Left ventricle myocardium inferior (tissue), 1 donor: ENCODE results near the gene NUP98. TPM values are rescaled to one million over a fixed set of nuclear protein-coding genes. Genes with fewer than 3 reads are reported as not detected.
"Not testable (repeated sequence)": the region's sequence is repeated elsewhere in the genome, so short reads cannot be mapped to it uniquely, and the experiment has no call there.

ENCODE experiments used
- DNase-seq: peaks from one replicate; pipeline ENCODE4 v3.0.0-alpha.2; 2020
- H3K27ac ChIP-seq: fragments of 200-600 bp; replicated peaks from 2 replicates; pipeline ENCODE4 v1.8.0; 2021
- H3K27me3 ChIP-seq: fragments of 200-600 bp; 2 replicates; pipeline ENCODE4 v1.8.0; 2021; ENCODE audit warnings: low read depth
- H3K36me3 ChIP-seq: fragments of 200-600 bp; 2 replicates; pipeline ENCODE4 v1.8.0; 2021
- H3K4me1 ChIP-seq: fragments of 200-600 bp; 2 replicates; pipeline ENCODE4 v1.8.0; 2021
- H3K4me3 ChIP-seq: fragments of 200-600 bp; 2 replicates; pipeline ENCODE4 v1.8.0; 2021; ENCODE audit warnings: mild to moderate bottlenecking, moderate library complexity
- H3K9me3 ChIP-seq: fragments of 200-600 bp; replicated peaks from 2 replicates; pipeline ENCODE4 v1.8.0; 2021
- intact Hi-C: fragments of 100-400 bp; cut with micrococcal nuclease; formaldehyde crosslinking; loops from one replicate; pipeline ENCODE4 v1.11.0; 2022
- total RNA-seq: library from RNA; stranded (reverse); fragmentation: NEBNext Ultra II Directional; extraction: Animal tissue kit (Norgen Biotek cat#: 25700); gene quantifications from one replicate; pipeline ENCODE4 v1.2.1, GENCODE V29; 2021
- TF ChIP-seq, protein P1 (sequence below): fragments of 200-600 bp; IDR thresholded peaks from 2 replicates; pipeline ENCODE4 v1.8.0; 2021; ENCODE audit warnings: antibody characterized with exemption, mild to moderate bottlenecking, borderline replicate concordance
- donor health status: DM: no; HTN: yes; CAD: no; lungs with severe emphysema.

The NUP98 gene
- total RNA-seq, 1 donor from 2014 or later, result 37.3 TPM

DNA sequence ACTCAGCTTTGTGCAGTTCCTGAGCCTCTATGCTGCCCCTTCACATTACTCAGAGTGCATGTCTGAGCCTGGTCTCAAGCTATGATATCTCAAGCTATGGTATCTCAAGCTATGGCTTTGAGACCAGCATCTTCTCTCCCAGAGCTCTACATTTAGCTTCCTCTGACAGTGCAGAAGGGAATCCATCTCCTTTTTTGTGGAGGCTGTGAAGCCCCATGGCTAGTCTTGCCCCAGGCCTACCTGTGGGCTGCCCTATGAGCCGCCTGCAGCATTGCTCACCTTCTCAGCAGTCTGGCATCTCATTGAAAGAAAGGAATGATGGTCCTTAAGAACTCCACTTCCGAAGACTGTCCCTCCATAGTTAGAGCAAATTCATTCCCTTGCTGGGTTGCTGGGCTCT, 23.6 kb upstream of the NUP98 start:
- TF ChIP-seq, protein P1, sequence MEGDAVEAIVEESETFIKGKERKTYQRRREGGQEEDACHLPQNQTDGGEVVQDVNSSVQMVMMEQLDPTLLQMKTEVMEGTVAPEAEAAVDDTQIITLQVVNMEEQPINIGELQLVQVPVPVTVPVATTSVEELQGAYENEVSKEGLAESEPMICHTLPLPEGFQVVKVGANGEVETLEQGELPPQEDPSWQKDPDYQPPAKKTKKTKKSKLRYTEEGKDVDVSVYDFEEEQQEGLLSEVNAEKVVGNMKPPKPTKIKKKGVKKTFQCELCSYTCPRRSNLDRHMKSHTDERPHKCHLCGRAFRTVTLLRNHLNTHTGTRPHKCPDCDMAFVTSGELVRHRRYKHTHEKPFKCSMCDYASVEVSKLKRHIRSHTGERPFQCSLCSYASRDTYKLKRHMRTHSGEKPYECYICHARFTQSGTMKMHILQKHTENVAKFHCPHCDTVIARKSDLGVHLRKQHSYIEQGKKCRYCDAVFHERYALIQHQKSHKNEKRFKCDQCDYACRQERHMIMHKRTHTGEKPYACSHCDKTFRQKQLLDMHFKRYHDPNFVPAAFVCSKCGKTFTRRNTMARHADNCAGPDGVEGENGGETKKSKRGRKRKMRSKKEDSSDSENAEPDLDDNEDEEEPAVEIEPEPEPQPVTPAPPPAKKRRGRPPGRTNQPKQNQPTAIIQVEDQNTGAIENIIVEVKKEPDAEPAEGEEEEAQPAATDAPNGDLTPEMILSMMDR, result no peak
- DNase-seq, result no peak
- no peaks in the 10 kb centered on the region for H3K27me3 ChIP-seq
- H3K9me3 ChIP-seq, result no peaks in the 10 kb centered on the region
- H3K27ac ChIP-seq, result no peak overlapping the region
- intact Hi-C loops, result no loop called here
- no peak overlapping the region for H3K4me3 ChIP-seq
- H3K4me1 ChIP-seq, result peaks cover 20% of the 10 kb centered on the region
- H3K36me3 ChIP-seq, result peaks cover 11% of the 10 kb centered on the region

DNA sequence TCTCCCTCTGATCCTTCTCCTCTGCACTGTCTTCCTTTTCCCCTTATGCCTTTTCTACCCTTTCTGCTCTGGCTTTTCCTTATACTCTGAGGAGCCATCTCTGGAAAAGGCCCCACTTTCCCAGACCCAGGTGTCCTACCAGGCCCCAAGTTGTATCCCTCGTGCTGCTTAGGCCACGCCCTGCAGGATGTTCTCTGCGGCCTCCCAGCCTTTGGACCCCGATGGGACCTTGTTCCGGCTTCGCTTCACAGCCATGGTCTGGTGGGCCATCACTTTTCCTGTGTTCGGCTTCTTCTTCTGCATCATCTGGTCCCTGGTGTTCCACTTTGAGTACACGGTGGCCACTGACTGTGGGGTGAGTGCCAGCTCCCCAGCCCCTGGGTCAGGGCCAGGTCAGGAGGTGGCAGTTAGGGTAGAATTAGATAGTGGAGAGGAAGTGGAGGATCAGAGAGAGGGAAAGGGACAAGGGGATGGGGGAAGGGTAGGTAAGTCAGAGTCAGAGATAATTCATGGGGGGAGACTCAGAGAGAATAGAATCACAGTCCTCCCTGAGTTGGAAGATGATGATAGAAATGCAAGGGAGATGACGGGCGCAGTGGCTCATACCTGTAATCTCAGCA, 19.9 kb upstream of the NUP98 start:
- Histone ChIP-seq H3K27me3 (no peaks in the 10 kb centered on the region), H3K36me3 (no peaks in the 10 kb centered on the region), H3K27ac (no peak overlapping the region), H3K4me1 (peaks cover 28% of the 10 kb centered on the region), H3K9me3 (no peaks in the 10 kb centered on the region), H3K4me3 (no peak overlapping the region)
- TF ChIP-seq, protein P1, result no peak
- intact Hi-C loops, result no loop called here
- DNase-seq, result peak; percentile 32

DNA sequence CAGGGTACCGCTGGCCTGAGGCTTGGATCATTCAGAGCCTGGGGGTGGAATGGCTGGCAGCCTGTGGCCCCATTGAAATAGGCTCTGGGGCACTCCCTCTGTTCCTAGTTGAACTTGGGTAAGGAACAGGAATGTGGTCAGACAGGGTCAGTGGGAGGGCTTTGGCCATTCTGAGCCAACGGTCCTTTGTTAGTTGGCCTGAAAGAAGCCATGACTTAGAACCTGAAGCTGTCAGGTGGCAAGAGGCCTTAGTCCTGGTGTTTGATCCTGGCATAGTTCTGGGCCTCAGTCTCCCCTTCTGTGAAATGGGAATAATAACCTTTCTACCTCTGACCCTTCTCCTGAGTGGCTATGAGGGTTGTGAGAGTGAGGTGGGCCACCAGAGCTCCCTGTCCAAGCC, 19.3 kb upstream of the NUP98 start:
- intact Hi-C loops, result no loop called here
- Histone ChIP-seq H3K36me3 (no peaks in the 10 kb centered on the region), H3K4me1 (peaks cover 30% of the 10 kb centered on the region), H3K9me3 (no peaks in the 10 kb centered on the region), H3K27me3 (no peaks in the 10 kb centered on the region), H3K4me3 (no peak overlapping the region), H3K27ac (peak overlapping the region; percentile 77)
- no peak for DNase-seq
- TF ChIP-seq, protein P1, result no peak

GRCh38 chr11:3815845-3816244, 18.5 kb upstream of the NUP98 start:
- H3K27me3 ChIP-seq, result no peaks in the 10 kb centered on the region
- TF ChIP-seq, protein P1, result no peak
- peaks cover 38% of the 10 kb centered on the region for H3K4me1 ChIP-seq
- intact Hi-C loops, result no loop called here
- peak; percentile 24 for DNase-seq
- no peaks in the 10 kb centered on the region for H3K36me3 ChIP-seq
- H3K4me3 ChIP-seq, result no peak overlapping the region
- H3K9me3 ChIP-seq, result no peaks in the 10 kb centered on the region
- peak overlapping the region; percentile 77 for H3K27ac ChIP-seq

DNA sequence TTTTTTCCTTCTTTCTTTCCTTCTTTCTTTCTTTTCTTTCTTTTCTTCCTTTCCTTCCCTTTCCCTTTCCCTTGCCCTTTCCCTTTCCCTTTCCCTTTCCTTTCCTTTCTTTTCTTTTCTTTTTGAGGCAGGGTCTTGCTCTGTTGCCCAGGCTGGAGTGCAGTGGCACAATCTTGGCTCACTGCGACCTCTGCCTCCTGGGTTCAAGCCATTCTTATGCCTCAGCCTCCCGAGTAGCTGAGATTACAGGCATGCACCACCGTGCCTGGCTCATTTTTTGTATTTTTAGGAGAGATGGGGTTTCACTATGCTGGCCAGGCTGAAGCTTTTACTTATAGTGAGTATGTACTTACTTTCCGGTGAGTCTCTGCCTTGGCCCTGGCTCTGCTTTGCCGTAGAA, 17.5 kb upstream of the NUP98 start:
- intact Hi-C loops, result not testable (repeated sequence)
- peak overlapping the region; percentile 77 for H3K27ac ChIP-seq

DNA sequence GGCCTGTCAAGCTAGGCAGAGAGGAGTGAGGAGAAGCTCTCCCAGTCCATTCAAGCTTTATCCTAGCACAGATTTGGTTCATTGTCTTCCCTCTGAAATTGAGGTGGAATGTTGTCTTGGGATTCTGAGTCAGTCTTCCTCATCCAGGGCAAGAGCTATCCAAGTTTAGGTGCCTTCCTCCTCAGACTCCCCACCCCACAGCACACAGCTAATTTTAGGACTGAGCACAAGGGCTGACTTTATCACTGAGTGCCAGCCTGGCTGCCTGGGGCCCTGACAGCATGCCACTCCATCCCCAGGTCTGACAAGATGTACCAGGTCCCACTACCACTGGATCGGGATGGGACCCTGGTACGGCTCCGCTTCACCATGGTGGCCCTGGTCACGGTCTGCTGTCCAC, 13.6 kb upstream of the NUP98 start:
- Histone ChIP-seq H3K4me3 (no peak overlapping the region), H3K36me3 (no peaks in the 10 kb centered on the region), H3K27ac (peak overlapping the region; percentile 84), H3K27me3 (no peaks in the 10 kb centered on the region), H3K4me1 (peaks cover 51% of the 10 kb centered on the region), H3K9me3 (no peaks in the 10 kb centered on the region)
- intact Hi-C loops, result no loop called here
- TF ChIP-seq, protein P1, result no peak
- no peak for DNase-seq

More for the DNA sequence above, 17.5 kb upstream of the NUP98 start:
- H3K4me1 ChIP-seq, result peaks cover 48% of the 10 kb centered on the region
- H3K4me3 ChIP-seq, H3K27me3 ChIP-seq, H3K9me3 ChIP-seq, H3K36me3 ChIP-seq, DNase-seq: not testable (repeated sequence)
